SK-N-SH treated with all-trans-retinoic acid at 6 μM for 48 hours (cell line): ENCODE results near the gene TRIM60.

Source experiments
- ATAC-seq: fragments of 200-7000 bp; cut with Tn5 transposase; 3 replicates; pipeline ENCODE4 v1.9.1; 2020; ENCODE audit warnings: mild to moderate bottlenecking, moderate library complexity
- ARNTL ChIP-seq: fragments of 450-650 bp; formaldehyde crosslinking; IDR thresholded peaks from 2 replicates; pipeline ENCODE4 v1.5.0; 2020; ENCODE audit warnings: low read depth, mild to moderate bottlenecking, moderate library complexity, borderline replicate concordance
- BACH2 ChIP-seq: fragments of 250-450 bp; sonication (Bioruptor Pico); IDR thresholded peaks from 2 replicates; pipeline ENCODE4 v1.9.0; 2021; ENCODE audit warnings: mild to moderate bottlenecking, borderline replicate concordance
- CREB5 ChIP-seq: fragments of 250-450 bp; sonication (Bioruptor Pico); IDR thresholded peaks from 2 replicates; pipeline ENCODE4 v1.5.1; 2020; ENCODE audit warnings: low read depth, mild to moderate bottlenecking, moderate library complexity
- CSDC2 ChIP-seq: fragments of 250-450 bp; sonication (Bioruptor Pico); IDR thresholded peaks from 2 replicates; pipeline ENCODE4 v1.5.0; 2020; ENCODE audit warnings: mild to moderate bottlenecking, moderate library complexity
- ESRRG ChIP-seq: fragments of 250-450 bp; sonication (Bioruptor Pico); IDR thresholded peaks from 2 replicates; pipeline ENCODE4 v1.6.1; 2021; ENCODE audit warnings: mild to moderate bottlenecking
- GLIS3 ChIP-seq: fragments of 250-450 bp; sonication (Bioruptor Pico); IDR thresholded peaks from 2 replicates; pipeline ENCODE4 v1.5.0; 2020; ENCODE audit warnings: mild to moderate bottlenecking, moderate library complexity
- ISL1 ChIP-seq: fragments of 250-450 bp; sonication (Bioruptor Pico); IDR thresholded peaks from 2 replicates; pipeline ENCODE4 v2.1.2; 2022; ENCODE audit warnings: mild to moderate bottlenecking, moderate library complexity
- OSR1 ChIP-seq: fragments of 250-450 bp; sonication (Bioruptor Pico); IDR thresholded peaks from 2 replicates; pipeline ENCODE4 v1.8.0; 2022; ENCODE audit warnings: moderate library complexity, mild to moderate bottlenecking, inconsistent platforms
- RARB ChIP-seq: fragments of 250-450 bp; sonication (Bioruptor Pico); IDR thresholded peaks from 2 replicates; pipeline ENCODE4 v1.8.0; 2021; ENCODE audit warnings: mild to moderate bottlenecking, moderate library complexity
- SNAI2 ChIP-seq: fragments of 250-450 bp; sonication (Bioruptor Pico); IDR thresholded peaks from 2 replicates; pipeline ENCODE4 v1.5.0; 2020; ENCODE audit warnings: mild to moderate bottlenecking, moderate library complexity
- TCF4 ChIP-seq: fragments of 250-450 bp; sonication (Bioruptor Pico); IDR thresholded peaks from 2 replicates; pipeline ENCODE4 v1.8.0; 2021; ENCODE audit warnings: mild to moderate bottlenecking, moderate library complexity, borderline replicate concordance
- TOX ChIP-seq: fragments of 250-450 bp; sonication (Bioruptor Pico); IDR thresholded peaks from 2 replicates; pipeline ENCODE4 v1.8.0; 2021; ENCODE audit warnings: mild to moderate bottlenecking, moderate library complexity, borderline replicate concordance
- ZC3H10 ChIP-seq: fragments of 250-450 bp; sonication (Bioruptor Pico); IDR thresholded peaks from 2 replicates; pipeline ENCODE4 v1.5.1; 2021; ENCODE audit warnings: mild to moderate bottlenecking, moderate library complexity
- ZFP3 ChIP-seq: fragments of 250-450 bp; sonication (Bioruptor Pico); IDR thresholded peaks from 2 replicates; pipeline ENCODE4 v1.5.0; 2020; ENCODE audit warnings: mild to moderate bottlenecking, moderate library complexity
- ZFP30 ChIP-seq: fragments of 450-650 bp; formaldehyde crosslinking; IDR thresholded peaks from 2 replicates; pipeline ENCODE4 v1.5.0; 2022; ENCODE audit warnings: mild to moderate bottlenecking, moderate library complexity
- ZNF70 ChIP-seq: fragments of 450-650 bp; formaldehyde crosslinking; IDR thresholded peaks from 2 replicates; pipeline ENCODE4 v1.5.0; 2020; ENCODE audit warnings: mild to moderate bottlenecking, moderate library complexity
- TF ChIP-seq, protein P1 (sequence below): fragments of 250-450 bp; sonication (Bioruptor Pico); IDR thresholded peaks from 2 replicates; pipeline ENCODE4 v1.5.1; 2021; ENCODE audit warnings: mild to moderate bottlenecking, moderate library complexity
- TF ChIP-seq, protein P2 (sequence below): fragments of 250-450 bp; sonication (Bioruptor Pico); IDR thresholded peaks from 2 replicates; pipeline ENCODE4 v1.8.0; 2021; ENCODE audit warnings: low read depth, mild to moderate bottlenecking, moderate library complexity, borderline replicate concordance
- TF ChIP-seq, protein P3 (sequence below): fragments of 250-450 bp; sonication (Bioruptor Pico); IDR thresholded peaks from 2 replicates; pipeline ENCODE4 v1.5.0; 2020; ENCODE audit warnings: mild to moderate bottlenecking, moderate library complexity
- TF ChIP-seq, protein P4 (sequence below): fragments of 250-450 bp; sonication (Bioruptor Pico); IDR thresholded peaks from 2 replicates; pipeline ENCODE4 v1.8.0; 2020; ENCODE audit warnings: mild to moderate bottlenecking, moderate library complexity, borderline replicate concordance

Gene TRIM60

DNA sequence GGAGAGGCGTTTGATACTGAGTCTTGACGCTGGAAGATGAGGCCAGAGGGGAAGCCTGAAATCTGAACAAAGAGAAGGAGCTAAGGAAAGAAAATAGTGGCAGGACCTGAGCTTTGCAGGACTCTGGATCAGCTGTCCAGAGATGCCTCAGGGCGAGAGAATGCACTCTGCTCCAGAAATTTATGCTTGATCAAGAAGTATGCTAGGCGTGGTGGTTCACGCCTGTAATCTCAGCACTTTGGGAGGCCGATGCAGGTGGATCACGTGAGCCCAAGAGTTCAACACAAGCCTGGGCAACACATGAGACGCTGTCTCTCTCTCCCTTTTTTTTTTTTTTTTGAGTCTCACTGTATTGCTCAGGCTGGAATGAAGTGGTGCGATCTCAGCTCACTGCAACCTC lies 23.8 kb downstream of the TRIM60 start:
- ATAC-seq, result no peak
- TF ChIP-seq ZFP3 (CRISPR knock-in tag), result no peak
- no peak for TF ChIP-seq TOX
- TF ChIP-seq OSR1 (CRISPR knock-in tag), result no peak
- no peak for TF ChIP-seq ESRRG (CRISPR knock-in tag)
- no peak for TF ChIP-seq GLIS3
- TF ChIP-seq, protein P1, sequence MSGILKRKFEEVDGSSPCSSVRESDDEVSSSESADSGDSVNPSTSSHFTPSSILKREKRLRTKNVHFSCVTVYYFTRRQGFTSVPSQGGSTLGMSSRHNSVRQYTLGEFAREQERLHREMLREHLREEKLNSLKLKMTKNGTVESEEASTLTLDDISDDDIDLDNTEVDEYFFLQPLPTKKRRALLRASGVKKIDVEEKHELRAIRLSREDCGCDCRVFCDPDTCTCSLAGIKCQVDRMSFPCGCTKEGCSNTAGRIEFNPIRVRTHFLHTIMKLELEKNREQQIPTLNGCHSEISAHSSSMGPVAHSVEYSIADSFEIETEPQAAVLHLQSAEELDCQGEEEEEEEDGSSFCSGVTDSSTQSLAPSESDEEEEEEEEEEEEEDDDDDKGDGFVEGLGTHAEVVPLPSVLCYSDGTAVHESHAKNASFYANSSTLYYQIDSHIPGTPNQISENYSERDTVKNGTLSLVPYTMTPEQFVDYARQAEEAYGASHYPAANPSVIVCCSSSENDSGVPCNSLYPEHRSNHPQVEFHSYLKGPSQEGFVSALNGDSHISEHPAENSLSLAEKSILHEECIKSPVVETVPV, result no peak
- TF ChIP-seq, protein P2, sequence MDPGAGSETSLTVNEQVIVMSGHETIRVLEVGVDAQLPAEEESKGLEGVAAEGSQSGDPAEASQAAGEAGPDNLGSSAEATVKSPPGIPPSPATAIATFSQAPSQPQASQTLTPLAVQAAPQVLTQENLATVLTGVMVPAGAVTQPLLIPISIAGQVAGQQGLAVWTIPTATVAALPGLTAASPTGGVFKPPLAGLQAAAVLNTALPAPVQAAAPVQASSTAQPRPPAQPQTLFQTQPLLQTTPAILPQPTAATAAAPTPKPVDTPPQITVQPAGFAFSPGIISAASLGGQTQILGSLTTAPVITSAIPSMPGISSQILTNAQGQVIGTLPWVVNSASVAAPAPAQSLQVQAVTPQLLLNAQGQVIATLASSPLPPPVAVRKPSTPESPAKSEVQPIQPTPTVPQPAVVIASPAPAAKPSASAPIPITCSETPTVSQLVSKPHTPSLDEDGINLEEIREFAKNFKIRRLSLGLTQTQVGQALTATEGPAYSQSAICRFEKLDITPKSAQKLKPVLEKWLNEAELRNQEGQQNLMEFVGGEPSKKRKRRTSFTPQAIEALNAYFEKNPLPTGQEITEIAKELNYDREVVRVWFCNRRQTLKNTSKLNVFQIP (CRISPR knock-in tag), result no peak
- no peak for TF ChIP-seq ISL1 (CRISPR knock-in tag)
- no peak for TF ChIP-seq ZFP30 (CRISPR knock-in tag)
- TF ChIP-seq TCF4 (CRISPR knock-in tag), result no peak
- no peak for TF ChIP-seq ZC3H10

- no peak for ATAC-seq
These were observed 26.9 kb downstream of the TRIM60 start for GRCh38 chr4:165058666-165059065.

DNA sequence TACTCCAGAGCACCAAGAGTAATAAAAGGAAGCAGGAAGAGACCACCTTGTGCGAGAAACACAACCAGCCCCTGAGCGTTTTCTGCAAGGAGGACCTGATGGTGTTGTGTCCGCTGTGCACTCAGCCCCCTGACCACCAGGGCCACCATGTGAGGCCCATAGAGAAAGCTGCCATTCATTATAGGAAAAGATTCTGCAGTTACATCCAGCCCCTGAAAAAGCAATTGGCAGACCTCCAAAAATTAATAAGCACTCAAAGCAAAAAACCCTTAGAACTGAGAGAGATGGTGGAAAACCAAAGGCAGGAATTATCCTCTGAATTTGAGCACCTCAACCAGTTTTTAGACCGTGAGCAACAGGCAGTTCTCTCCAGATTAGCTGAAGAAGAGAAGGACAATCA lies 27.6 kb downstream of the TRIM60 start:
- ATAC-seq, result no peak; the same call in 2 of the 3 replicates
- TF ChIP-seq ZFP3 (CRISPR knock-in tag) (no peak), TCF4 (CRISPR knock-in tag) (no peak), OSR1 (CRISPR knock-in tag) (no peak), TOX (no peak), ZNF70 (no peak), ARNTL (no peak), ZFP30 (CRISPR knock-in tag) (no peak), ZC3H10 (no peak), RARB (CRISPR knock-in tag) (no peak), ISL1 (CRISPR knock-in tag) (no peak), BACH2 (no peak)
- TF ChIP-seq, protein P3, sequence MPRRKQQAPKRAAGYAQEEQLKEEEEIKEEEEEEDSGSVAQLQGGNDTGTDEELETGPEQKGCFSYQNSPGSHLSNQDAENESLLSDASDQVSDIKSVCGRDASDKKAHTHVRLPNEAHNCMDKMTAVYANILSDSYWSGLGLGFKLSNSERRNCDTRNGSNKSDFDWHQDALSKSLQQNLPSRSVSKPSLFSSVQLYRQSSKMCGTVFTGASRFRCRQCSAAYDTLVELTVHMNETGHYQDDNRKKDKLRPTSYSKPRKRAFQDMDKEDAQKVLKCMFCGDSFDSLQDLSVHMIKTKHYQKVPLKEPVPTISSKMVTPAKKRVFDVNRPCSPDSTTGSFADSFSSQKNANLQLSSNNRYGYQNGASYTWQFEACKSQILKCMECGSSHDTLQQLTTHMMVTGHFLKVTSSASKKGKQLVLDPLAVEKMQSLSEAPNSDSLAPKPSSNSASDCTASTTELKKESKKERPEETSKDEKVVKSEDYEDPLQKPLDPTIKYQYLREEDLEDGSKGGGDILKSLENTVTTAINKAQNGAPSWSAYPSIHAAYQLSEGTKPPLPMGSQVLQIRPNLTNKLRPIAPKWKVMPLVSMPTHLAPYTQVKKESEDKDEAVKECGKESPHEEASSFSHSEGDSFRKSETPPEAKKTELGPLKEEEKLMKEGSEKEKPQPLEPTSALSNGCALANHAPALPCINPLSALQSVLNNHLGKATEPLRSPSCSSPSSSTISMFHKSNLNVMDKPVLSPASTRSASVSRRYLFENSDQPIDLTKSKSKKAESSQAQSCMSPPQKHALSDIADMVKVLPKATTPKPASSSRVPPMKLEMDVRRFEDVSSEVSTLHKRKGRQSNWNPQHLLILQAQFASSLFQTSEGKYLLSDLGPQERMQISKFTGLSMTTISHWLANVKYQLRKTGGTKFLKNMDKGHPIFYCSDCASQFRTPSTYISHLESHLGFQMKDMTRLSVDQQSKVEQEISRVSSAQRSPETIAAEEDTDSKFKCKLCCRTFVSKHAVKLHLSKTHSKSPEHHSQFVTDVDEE (CRISPR knock-in tag), result no peak
- TF ChIP-seq, protein P1, result no peak
- TF ChIP-seq, protein P4, sequence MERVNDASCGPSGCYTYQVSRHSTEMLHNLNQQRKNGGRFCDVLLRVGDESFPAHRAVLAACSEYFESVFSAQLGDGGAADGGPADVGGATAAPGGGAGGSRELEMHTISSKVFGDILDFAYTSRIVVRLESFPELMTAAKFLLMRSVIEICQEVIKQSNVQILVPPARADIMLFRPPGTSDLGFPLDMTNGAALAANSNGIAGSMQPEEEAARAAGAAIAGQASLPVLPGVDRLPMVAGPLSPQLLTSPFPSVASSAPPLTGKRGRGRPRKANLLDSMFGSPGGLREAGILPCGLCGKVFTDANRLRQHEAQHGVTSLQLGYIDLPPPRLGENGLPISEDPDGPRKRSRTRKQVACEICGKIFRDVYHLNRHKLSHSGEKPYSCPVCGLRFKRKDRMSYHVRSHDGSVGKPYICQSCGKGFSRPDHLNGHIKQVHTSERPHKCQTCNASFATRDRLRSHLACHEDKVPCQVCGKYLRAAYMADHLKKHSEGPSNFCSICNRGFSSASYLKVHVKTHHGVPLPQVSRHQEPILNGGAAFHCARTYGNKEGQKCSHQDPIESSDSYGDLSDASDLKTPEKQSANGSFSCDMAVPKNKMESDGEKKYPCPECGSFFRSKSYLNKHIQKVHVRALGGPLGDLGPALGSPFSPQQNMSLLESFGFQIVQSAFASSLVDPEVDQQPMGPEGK (CRISPR knock-in tag), result no peak

More at GRCh38 chr4:165058666-165059065, 26.9 kb downstream of the TRIM60 start:
- TF ChIP-seq OSR1 (CRISPR knock-in tag) (no peak), ZC3H10 (no peak), ESRRG (CRISPR knock-in tag) (no peak), ZFP30 (CRISPR knock-in tag) (no peak), ZNF70 (no peak), ISL1 (CRISPR knock-in tag) (no peak), SNAI2 (CRISPR knock-in tag) (no peak), GLIS3 (no peak), CREB5 (no peak), CSDC2 (CRISPR knock-in tag) (no peak), TOX (no peak)
- TF ChIP-seq, protein P3 (CRISPR knock-in tag), result no peak
- TF ChIP-seq, all 23 proteins: peak for 0
